CD14-positive monocyte (primary cell): Measurements from ENCODE around the gene SLC2A6. TPM values are rescaled to one million over a fixed set of nuclear protein-coding genes. Genes with fewer than 3 reads are reported as not detected.

Experiments used
- DNase-seq, 3 donors: peaks; one replicate each; pipeline ENCODE4 v3.0.0-alpha.2; 2011 to 2022
- H2AFZ ChIP-seq: 2 replicates; pipeline ENCODE4 v1.6.0; 2012; ENCODE audit warnings: mild to moderate bottlenecking, low read depth, low read length, inconsistent platforms; ENCODE audit not compliant: insufficient read depth, poor library complexity, severe bottlenecking
- H3K27ac ChIP-seq, 2 donors: 1 replicate in 1 of 2; 2 replicates in 1 of 2; pipeline ENCODE4 v1.5.1; 2012 to 2013; ENCODE audit warnings: low read length in 2 of 2, control low read depth in 1 of 2, inconsistent platforms in 1 of 2, low read depth in 1 of 2, mild to moderate bottlenecking in 1 of 2
- H3K27me3 ChIP-seq, 2 donors: one replicate each; pipeline versions ENCODE4 v1.6.0 to v1.6.1; 2011 to 2013; ENCODE audit warnings: low read length in 2 of 2; ENCODE audit not compliant: control insufficient read depth in 2 of 2, insufficient read depth in 2 of 2
- H3K36me3 ChIP-seq, 2 donors: replicated peaks in 1 of 2; 1 replicate in 1 of 2; 2 replicates in 1 of 2; pipeline versions ENCODE4 v1.5.1 to v1.6.1; 2012 to 2013; ENCODE audit warnings: low read length in 2 of 2, control low read depth in 1 of 2, inconsistent platforms in 1 of 2, mild to moderate bottlenecking in 1 of 2; ENCODE audit not compliant: insufficient read depth in 2 of 2, control insufficient read depth in 1 of 2
- H3K4me1 ChIP-seq, 2 donors: 1 replicate in 1 of 2; 2 replicates in 1 of 2; pipeline versions ENCODE4 v1.5.1 to v1.6.1; 2012 to 2013; ENCODE audit warnings: low read length in 2 of 2, control low read depth in 1 of 2, inconsistent platforms in 1 of 2, mild to moderate bottlenecking in 1 of 2, moderate library complexity in 1 of 2; ENCODE audit not compliant: insufficient read depth in 2 of 2, control insufficient read depth in 1 of 2
- H3K4me2 ChIP-seq: replicated peaks from 2 replicates; pipeline ENCODE3; 2012; ENCODE audit warnings: low read length, moderate library complexity, mild to moderate bottlenecking; ENCODE audit not compliant: poor library complexity, severe bottlenecking; ENCODE audit errors: extremely low read depth
- H3K4me3 ChIP-seq, 3 experiments: fragments of 200-600 bp in 1 of 3; sonication (generic) in 1 of 3; replicated peaks in 1 of 3; 1 replicate in 2 of 3; 2 replicates in 1 of 3; pipeline ENCODE4 v1.5.1; 2011 to 2013; ENCODE audit warnings: low read length in 3 of 3, mild to moderate bottlenecking in 3 of 3, control low read depth in 2 of 3, low read depth in 2 of 3, inconsistent platforms in 1 of 3, moderate library complexity in 1 of 3
- H3K79me2 ChIP-seq: 2 replicates; pipeline ENCODE4 v1.6.0; 2012; ENCODE audit warnings: mild to moderate bottlenecking, control low read depth, inconsistent platforms, low read length, moderate library complexity; ENCODE audit not compliant: insufficient read depth
- H3K9ac ChIP-seq: 2 replicates; pipeline ENCODE4 v1.6.0; 2017; ENCODE audit warnings: low read length, mild to moderate bottlenecking; ENCODE audit not compliant: insufficient read depth, poor library complexity, severe bottlenecking
- H3K9me3 ChIP-seq, 2 donors: replicated peaks in 1 of 2; 1 replicate in 1 of 2; 2 replicates in 1 of 2; pipeline versions ENCODE4 v1.5.1 to v1.6.1; 2012 to 2013; ENCODE audit warnings: low read length in 2 of 2, control low read depth in 1 of 2; ENCODE audit not compliant: control insufficient read depth in 1 of 2, insufficient read depth in 1 of 2
- H4K20me1 ChIP-seq: 2 replicates; pipeline ENCODE4 v1.6.0; 2012; ENCODE audit warnings: mild to moderate bottlenecking, low read length, control low read depth, moderate library complexity; ENCODE audit not compliant: insufficient read depth
- H3K27ac Mint-ChIP-seq, 7 donors: one replicate each; pipeline ENCODE4 v1.8.0; 2020; ENCODE audit warnings: mild to moderate bottlenecking in 7 of 7, mixed read lengths in 7 of 7, moderate library complexity in 6 of 7, inconsistent platforms in 2 of 7
- H3K27me3 Mint-ChIP-seq, 3 donors: one replicate each; pipeline ENCODE4 v1.8.0; 2021 to 2022; ENCODE audit warnings: low read depth in 3 of 3, mild to moderate bottlenecking in 3 of 3, mixed read lengths in 3 of 3, moderate library complexity in 3 of 3, inconsistent platforms in 1 of 3
- H3K36me3 Mint-ChIP-seq, 2 donors: one replicate each; pipeline ENCODE4 v1.8.0; 2020; ENCODE audit warnings: mixed read lengths in 2 of 2, inconsistent platforms in 1 of 2, mild to moderate bottlenecking in 1 of 2
- H3K4me1 Mint-ChIP-seq: one replicate; pipeline ENCODE4 v1.8.0; 2020; ENCODE audit warnings: mild to moderate bottlenecking, mixed read lengths
- H3K4me3 Mint-ChIP-seq, 2 donors: one replicate each; pipeline ENCODE4 v1.8.0; 2020; ENCODE audit warnings: mild to moderate bottlenecking in 2 of 2, mixed read lengths in 2 of 2, moderate library complexity in 1 of 2
- H3K9me3 Mint-ChIP-seq, 7 donors: one replicate each; pipeline ENCODE4 v1.8.0; 2020 to 2022; ENCODE audit warnings: mixed read lengths in 7 of 7, mild to moderate bottlenecking in 6 of 7, moderate library complexity in 6 of 7, inconsistent platforms in 2 of 7
- CTCF ChIP-seq: fragments of 200-600 bp; IDR thresholded peaks from one replicate; pipeline ENCODE4 v1.8.0; 2022; ENCODE audit warnings: antibody characterized with exemption, mild to moderate bottlenecking
- WGBS: methylation state at CpG from one replicate; pipeline ENCODE4 v1.1.5; 2013; ENCODE audit warnings: missing lambda C conversion rate; ENCODE audit not compliant: insufficient coverage; 5-methylcytosine and 5-hydroxymethylcytosine counted together
- intact Hi-C, 2 donors: fragments of 100-400 bp; cut with micrococcal nuclease; formaldehyde crosslinking; loops; one replicate each; pipeline versions ENCODE4 v1.15.0 to v1.15.1; 2023
- polyA plus RNA-seq, 3 donors: library from polyadenylated mRNA; depleted of rRNA in 1 of 3; unstranded in 2 of 3; stranded (reverse) in 1 of 3; fragments of 300-500 nt in 2 of 3; fragments of >200 nt in 1 of 3; fragmentation: Illumina TruSeq in 2 of 3; gene quantifications; 1 replicate in 2 of 3; 2 replicates in 1 of 3; pipeline ENCODE4 v1.2.3, GENCODE V29; 2012 to 2021

Gene SLC2A6
- polyA plus RNA-seq, 3 donors, result 43.2 to 127 (median 60.4) TPM

GRCh38 chr9:133513214-133514100 lies 34.6 kb upstream of the SLC2A6 start:
- H3K9ac ChIP-seq, result no peak overlapping the region
- 94% methylated on average over 16 of the region's 28 CpGs for WGBS
- intact Hi-C loops, result no loop called here

More at GRCh38 chr9:133513214-133514100, 34.6 kb upstream of the SLC2A6 start:
- no peak for TF ChIP-seq CTCF
- Histone ChIP-seq H3K9me3 (no peaks in the 10 kb centered on the region), H3K4me2 (no peak overlapping the region), H2AFZ (no peak overlapping the region), H3K36me3 (no peaks in the 10 kb centered on the region), H3K4me3 (no peak overlapping the region), H4K20me1 (no peaks in the 10 kb centered on the region), H3K27ac (no peak overlapping the region), H3K79me2 (no peaks in the 10 kb centered on the region), H3K27me3 (peaks cover 3 to 12% of the 10 kb centered on the region in 2 donors), H3K4me1 (no peaks in the 10 kb centered on the region)
- Mint-ChIP-seq H3K27me3 (peaks cover 6 to 16% (median 14%) of the 10 kb centered on the region in 3 donors), H3K9me3 (no peaks in the 10 kb centered on the region), H3K4me3 (no peak overlapping the region), H3K36me3 (no peaks in the 10 kb centered on the region), H3K4me1 (peaks cover 2% of the 10 kb centered on the region), H3K27ac (peak overlapping the region in 1 of 7 donors; percentile 24)
- DNase-seq, result no peak
